Stimulated activated CD8-positive, alpha-beta memory T cell treated with anti-CD3 and anti-CD28 coated beads, Interleukin-15, amount 100 ng/mL, for 4 hours (primary cell): ENCODE data around the gene UPK1B.

Experiments
- DNase-seq, 2 donors: peaks; one replicate each; pipeline ENCODE4 v3.0.0-alpha.2; 2020; ENCODE audit warnings: low read depth in 2 of 2

UPK1B gene

GRCh38 chr3:119176778-119177177, 3.4 kb downstream of the UPK1B start:
- DNase-seq = no peak

GRCh38 chr3:119177321-119177720, 3.9 kb downstream of the UPK1B start:
- no peak for DNase-seq

DNA sequence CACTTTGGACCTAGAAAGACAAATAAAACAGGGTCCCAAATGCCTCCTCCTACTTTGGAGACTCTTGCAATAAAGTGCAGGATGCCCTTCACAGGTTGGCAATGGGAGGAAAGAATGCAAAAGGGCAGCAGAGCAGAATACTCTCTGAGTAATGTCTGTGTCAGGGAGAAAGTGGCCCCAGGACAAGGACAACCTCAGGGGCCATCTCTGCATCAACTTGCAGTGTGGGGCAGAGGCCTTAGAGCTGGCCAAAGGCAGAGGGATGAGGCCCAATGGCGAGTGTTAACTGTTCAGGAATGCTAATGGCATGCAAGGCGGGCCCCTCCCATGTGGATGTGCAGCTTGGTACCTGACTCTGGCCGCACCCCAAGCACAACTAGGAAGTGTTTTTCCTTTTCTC, 8.4 kb downstream of the UPK1B start:
- no peak for DNase-seq

GRCh38 chr3:119184111-119184510, 10.7 kb downstream of the UPK1B start:
- DNase-seq = no peak

DNA sequence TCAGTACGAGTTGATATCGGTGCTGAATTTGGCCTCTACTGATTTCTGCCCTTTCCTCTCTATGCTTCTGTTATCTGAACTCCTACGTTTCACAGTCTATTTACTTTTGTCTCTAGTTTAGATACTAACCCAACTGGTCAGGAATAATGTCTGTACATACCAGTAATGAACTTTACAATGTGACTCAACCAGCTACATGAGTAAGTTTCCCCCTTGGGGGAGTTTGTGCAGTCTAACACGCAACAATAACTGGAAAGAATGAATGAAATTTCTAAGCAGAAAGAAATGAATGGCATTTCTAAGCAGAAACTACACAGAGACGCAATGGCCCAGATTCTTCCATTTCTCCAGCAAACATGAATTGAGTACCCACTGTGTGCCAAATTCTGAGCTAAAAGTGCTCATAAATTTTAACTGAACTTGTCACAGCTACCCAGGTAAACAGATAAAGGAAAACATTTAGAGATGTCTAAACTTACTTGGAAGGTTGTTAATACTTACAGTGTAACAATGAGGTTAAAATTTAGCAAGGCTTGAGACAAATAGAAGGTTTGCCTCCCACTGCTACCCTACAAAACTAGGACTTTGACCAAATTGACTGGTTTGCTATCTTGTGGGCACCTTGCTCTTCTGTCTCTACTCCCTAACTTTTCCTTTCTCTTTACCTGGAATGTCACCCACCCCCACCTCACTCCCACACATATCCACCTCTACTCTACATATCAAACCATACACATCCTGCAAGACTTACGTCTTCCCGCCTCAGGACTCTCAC, 11.6 kb downstream of the UPK1B start:
- no peak for DNase-seq

GRCh38 chr3:119187266-119187665, 13.9 kb downstream of the UPK1B start:
- DNase-seq = no peak

DNA sequence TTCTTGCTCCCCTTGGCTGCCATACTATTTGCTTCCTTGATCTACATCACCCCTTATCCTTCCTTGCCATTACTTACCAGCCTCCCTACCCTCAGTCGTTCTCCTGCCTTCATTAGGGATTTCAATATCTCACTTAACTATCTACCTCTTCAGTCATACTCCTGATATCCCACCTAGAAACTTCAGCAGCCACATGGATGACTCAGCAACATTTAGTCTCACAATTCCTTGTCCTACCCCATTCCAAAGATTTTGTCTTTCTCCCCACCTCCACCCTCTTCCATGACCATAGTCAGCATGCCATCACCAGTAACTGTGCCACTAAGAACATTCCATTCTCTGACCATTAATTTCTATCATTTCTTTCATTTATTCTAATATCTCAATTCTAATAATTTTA, 18.4 kb downstream of the UPK1B start:
- no peak for DNase-seq

- no peak for DNase-seq
Observed at GRCh38 chr3:119194237-119195150, 21.1 kb downstream of the UPK1B start.

DNA sequence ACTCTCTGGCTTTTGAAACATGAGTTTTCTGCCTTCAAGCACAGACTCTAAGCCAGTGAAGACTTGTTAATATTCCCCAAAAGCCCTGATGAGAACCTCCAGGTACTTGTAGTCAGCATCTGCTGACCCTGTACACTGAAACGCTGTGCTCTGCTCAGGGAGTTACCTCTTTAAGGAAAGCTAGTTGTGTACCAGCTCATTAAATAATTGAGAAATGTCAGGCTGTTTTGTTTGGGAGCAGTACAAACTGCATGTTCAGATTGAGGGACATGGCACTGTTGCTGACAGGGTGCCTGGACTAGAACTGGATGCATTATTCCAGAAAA, 21.7 kb downstream of the UPK1B start:
- DNase-seq = no peak

- no peak for DNase-seq
Observed at GRCh38 chr3:119195911-119196310, 22.5 kb downstream of the UPK1B start.

DNA sequence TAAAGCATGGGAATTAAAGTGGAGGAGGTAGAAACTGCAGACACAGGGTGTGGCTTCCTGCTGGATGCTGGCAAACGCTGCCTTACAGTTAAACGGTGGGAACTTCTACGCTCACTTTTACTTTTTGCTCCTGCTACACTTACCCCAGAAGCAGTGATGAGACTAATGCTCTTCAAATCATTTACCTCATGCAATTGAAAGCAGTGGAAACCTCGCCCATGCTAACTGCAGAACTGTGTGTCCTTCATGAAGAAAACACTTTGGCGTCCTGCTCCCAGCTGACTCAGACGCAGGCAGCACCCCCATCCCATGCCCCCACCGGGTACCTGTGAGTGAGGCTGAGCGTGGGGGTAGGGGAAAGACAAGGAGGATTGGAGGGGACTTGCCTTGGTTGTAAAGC, 31.8 kb downstream of the UPK1B start:
- DNase-seq = no peak

DNA sequence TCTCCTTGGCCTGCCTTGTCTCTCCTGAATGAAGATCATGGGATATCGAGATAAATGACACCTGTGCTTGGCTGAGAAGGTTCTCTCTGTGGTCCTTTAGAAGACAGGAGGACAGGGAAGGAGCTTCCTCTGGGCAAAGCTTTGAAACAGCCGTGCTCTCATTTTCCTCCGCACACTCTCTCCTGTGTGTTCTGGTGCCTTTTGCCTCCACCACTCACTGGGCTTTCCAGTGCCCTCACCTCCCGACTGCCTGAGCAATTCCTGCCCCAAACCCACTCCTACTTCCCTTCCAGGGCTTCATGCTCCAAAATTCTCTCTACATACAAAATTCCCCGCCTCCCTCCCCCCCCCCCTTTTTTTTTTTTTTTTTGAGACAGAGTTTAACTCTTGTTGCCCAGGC, 32.3 kb downstream of the UPK1B start:
- no peak for DNase-seq

- no peak for DNase-seq
Observed at GRCh38 chr3:119206611-119207511, 33.5 kb downstream of the UPK1B start.

GRCh38 chr3:119207512-119207875, 34.1 kb downstream of the UPK1B start:
- DNase-seq = no peak

DNA sequence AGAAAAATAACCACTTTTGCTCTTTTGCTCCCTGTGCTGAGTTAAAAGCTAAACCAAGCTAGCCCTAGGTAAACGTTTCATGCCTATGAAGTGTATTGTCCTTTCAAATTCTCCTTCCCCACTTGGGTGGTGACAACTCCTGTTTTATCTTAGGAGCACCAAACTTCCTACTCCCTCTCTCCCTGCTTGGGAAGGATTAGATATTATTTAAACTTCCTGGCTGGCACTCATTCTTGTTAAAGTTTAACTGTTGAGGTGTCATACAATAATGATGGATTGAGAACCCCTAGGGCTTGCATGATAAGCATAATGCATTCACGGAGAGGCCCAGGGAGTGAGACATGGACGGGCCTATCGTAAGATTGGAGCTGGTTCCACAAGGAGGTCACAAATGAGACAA, 37.8 kb downstream of the UPK1B start:
- DNase-seq = no peak

GRCh38 chr3:119211803-119212202, 38.4 kb downstream of the UPK1B start:
- no peak for DNase-seq

DNA sequence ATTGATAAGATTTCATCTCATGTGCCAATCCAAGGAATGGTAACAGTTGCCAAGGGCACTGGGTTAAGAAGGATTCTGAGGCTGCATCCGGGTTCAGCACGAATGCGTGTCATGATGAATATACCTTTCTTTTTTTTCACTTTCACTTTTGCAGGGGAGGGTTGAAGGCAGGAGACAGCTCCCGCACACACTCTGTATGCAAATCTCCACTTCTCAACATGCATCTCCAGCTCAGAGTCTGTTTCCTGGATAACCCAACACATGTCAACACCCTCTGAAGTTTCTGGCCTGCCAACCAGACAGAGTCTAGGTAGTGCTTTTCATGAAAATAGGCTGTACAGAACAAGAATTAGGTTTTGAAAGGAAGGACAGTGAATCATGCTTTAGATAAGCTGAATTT, 45.7 kb downstream of the UPK1B start:
- DNase-seq = no peak

DNA sequence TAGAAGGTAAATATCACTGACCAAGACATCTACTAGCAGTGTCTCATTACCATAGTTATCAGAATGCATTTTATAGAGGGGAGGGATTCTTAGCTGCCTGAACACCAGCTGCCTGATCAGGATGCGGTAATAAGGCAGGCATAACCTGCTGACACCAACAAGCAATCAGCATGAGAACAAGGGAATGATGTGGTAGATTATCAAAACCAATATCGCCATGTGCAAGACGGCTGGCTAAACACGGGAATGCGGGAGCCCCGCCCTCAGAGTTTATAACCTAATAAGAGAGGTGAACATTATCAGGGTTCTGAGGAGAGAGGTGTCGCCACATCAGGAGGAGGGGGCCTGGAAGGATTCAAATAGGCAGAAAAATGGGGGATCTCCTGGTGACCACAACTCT, 46.8 kb downstream of the UPK1B start:
- no peak for DNase-seq

GRCh38 chr3:119220970-119221667, 47.7 kb downstream of the UPK1B start:
- no peak for DNase-seq

DNA sequence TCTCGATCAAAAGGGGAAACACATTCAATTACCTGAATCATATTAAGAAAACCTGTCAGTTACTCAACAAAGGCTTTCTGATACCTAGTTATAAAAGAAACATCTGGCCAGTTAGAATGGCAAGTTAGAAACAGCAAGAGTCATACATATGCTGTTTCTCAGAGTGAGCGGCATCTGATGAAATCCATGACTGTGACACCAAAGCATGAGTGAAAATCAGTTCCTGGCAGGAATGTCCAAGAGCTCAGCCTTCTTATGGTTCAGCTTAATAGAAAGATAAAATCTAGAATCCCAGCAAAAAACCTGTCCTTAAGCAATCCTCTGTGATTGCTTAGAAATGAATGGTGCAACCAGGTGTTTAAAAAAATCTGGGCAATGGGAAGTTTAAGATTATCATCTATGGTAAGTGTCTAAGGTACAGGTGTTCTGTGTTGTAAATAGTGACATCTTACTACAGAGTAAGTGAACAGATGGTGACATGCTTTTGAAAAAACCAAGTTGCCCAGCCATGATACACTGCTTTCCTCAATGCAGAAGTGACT, 48.5 kb downstream of the UPK1B start:
- DNase-seq = no peak

- DNase-seq = no peak
Observed at GRCh38 chr3:119222391-119222790, 49.0 kb downstream of the UPK1B start.
